Prostate gland (tissue), 2 donors: ENCODE measurements around the gene CACNG1.

ENCODE experiments used
- CTCF ChIP-seq, 4 experiments: fragments of 200-600 bp in 2 of 4; fragments of 450-650 bp in 2 of 4; sonication (generic) in 2 of 4; IDR thresholded peaks; 1 replicate in 3 of 4; 2 replicates in 1 of 4; pipeline ENCODE4 v1.5.1; 2016 to 2019; ENCODE audit warnings: antibody characterized with exemption in 4 of 4, mild to moderate bottlenecking in 2 of 4, moderate library complexity in 2 of 4
- POLR2A ChIP-seq: fragments of 450-650 bp; IDR thresholded peaks from one replicate; pipeline ENCODE4 v1.6.1; 2016; ENCODE audit warnings: antibody characterized with exemption, mild to moderate bottlenecking

GRCh38 chr17:67017910-67018309 is 26.4 kb upstream of the CACNG1 start:
- TF ChIP-seq CTCF (IDR thresholded peaks at IDR 0.05), result no peak
- TF ChIP-seq POLR2A, result no peak
